ENCODE data around the gene EXOSC5.

DNA sequence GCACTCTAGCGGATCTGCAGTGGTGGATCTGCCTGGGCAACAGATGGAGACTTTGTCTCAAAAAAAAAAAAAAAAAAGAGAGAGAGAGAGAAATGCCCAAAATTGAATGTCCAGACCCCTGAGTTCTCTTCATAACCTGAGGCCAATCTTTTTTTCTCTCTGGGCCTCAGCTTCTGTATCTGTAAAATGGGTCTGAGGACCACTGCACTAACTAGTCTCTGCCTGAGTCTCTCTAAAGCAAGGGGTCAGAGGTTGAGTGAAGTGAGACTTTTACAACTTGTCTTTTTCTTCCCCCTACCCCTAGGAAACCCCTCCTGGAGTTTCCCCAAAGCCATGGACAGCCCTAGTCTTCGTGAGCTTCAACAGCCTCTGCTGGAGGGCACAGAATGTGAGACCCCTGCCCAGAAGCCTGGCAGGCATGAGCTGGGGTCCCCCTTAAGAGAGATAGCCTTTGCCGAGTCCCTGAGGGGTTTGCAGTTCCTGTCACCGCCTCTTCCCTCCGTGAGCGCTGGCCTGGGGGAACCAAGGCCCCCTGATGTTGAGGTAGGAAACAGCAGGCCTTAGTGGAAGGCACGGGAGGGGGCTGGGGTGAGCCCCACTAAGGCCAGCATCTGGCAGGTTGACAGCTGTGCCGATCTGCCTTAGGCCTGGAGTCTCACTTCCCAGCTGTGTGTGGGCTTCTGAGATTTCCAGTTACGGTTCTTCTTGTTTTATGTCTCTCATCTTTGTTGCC, 19.0 kb downstream of the EXOSC5 start:
- TF ChIP-seq POLR2A (IDR thresholded peaks at IDR 0.05; ENCODE audit: low read depth, low read length): no peak
- TF ChIP-seq ZBTB33 (IDR thresholded peaks at IDR 0.05): no peak
- TF ChIP-seq CHD4 (IDR thresholded peaks at IDR 0.05): no peak
- TF ChIP-seq ESRRA (IDR thresholded peaks at IDR 0.05; ENCODE audit: low read length): no peak
- TF ChIP-seq, protein P1, sequence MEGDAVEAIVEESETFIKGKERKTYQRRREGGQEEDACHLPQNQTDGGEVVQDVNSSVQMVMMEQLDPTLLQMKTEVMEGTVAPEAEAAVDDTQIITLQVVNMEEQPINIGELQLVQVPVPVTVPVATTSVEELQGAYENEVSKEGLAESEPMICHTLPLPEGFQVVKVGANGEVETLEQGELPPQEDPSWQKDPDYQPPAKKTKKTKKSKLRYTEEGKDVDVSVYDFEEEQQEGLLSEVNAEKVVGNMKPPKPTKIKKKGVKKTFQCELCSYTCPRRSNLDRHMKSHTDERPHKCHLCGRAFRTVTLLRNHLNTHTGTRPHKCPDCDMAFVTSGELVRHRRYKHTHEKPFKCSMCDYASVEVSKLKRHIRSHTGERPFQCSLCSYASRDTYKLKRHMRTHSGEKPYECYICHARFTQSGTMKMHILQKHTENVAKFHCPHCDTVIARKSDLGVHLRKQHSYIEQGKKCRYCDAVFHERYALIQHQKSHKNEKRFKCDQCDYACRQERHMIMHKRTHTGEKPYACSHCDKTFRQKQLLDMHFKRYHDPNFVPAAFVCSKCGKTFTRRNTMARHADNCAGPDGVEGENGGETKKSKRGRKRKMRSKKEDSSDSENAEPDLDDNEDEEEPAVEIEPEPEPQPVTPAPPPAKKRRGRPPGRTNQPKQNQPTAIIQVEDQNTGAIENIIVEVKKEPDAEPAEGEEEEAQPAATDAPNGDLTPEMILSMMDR (IDR thresholded peaks at IDR 0.05 in 2 of 3, conservative IDR thresholded peaks at IDR 0.05 in 1 of 3; ENCODE audit: control insufficient read depth in 2 of 3, extremely low read depth in 1 of 3, insufficient read depth in 1 of 3, low read depth in 3 of 3, low read length in 3 of 3): peak; percentile 28 to 62 (median 60); a peak in 5 of 6 replicates
- no peak for TF ChIP-seq EP300 (IDR thresholded peaks at IDR 0.05; ENCODE audit: borderline replicate concordance in 1 of 2, control insufficient read depth in 1 of 2, low read depth in 2 of 2, low read length in 2 of 2)
- TF ChIP-seq SREBF2 (IDR thresholded peaks at IDR 0.05; ENCODE audit: low read length): no peak
- TF ChIP-seq GABPA (IDR thresholded peaks at IDR 0.05; ENCODE audit: low read depth): no peak

Measured in GM12878 (cell line).